HEK293 (cell line): ENCODE measurements around the gene TUBGCP6.
A peak's percentile ranks its signal among the peaks of the same experiment; 100 is the strongest.

Experiments
- CTCF ChIA-PET: fragments of 350-600 bp; formaldehyde crosslinking; extraction: SDS; loops from one replicate; lab custom pipeline; 2021; ENCODE audit warnings: antibody characterized with exemption; lab: Yijun Ruan, JAX
- POLR2A ChIA-PET: fragments of 300-600 bp; formaldehyde crosslinking; extraction: SDS; loops from one replicate; lab custom pipeline; 2020; ENCODE audit warnings: antibody characterized with exemption, inconsistent platforms; lab: Yijun Ruan, JAX
- H3K27ac ChIP-seq: fragments of 200-500 bp; sonication (Bioruptor generic); 2 replicates; pipeline ENCODE4 v1.5.1; 2014; ENCODE audit warnings: low read depth, low read length, control low read depth, inconsistent platforms; ENCODE audit errors: extremely low read depth
- H3K36me3 ChIP-seq, 2 experiments: fragments of 200-500 bp in 1 of 2; sonication (Bioruptor generic) in 1 of 2; 1 replicate in 1 of 2; 2 replicates in 1 of 2; pipeline ENCODE4 v1.5.1; 2014 to 2017; ENCODE audit warnings: inconsistent platforms in 2 of 2, low read length in 2 of 2; ENCODE audit not compliant: control insufficient read depth in 2 of 2, insufficient read depth in 1 of 2
- H3K4me1 ChIP-seq: fragments of 200-500 bp; sonication (Bioruptor generic); 2 replicates; pipeline ENCODE4 v1.5.1; 2014; ENCODE audit warnings: mild to moderate bottlenecking, low read length, inconsistent platforms; ENCODE audit not compliant: control insufficient read depth, insufficient read depth
- H3K4me3 ChIP-seq: 2 replicates; pipeline ENCODE4 v1.5.1; 2011; ENCODE audit warnings: low read depth, mild to moderate bottlenecking, control low read depth, low read length, moderate library complexity
- H3K9me3 ChIP-seq: fragments of 200-500 bp; sonication (Bioruptor generic); 2 replicates; pipeline ENCODE4 v1.5.1; 2014; ENCODE audit warnings: low read depth, low read length, inconsistent platforms; ENCODE audit not compliant: control insufficient read depth, insufficient read depth
- BCL11A ChIP-seq: fragments of 450-650 bp; formaldehyde crosslinking; IDR thresholded peaks from 2 replicates; pipeline ENCODE4 v1.5.1; 2016; ENCODE audit warnings: low read depth, missing biosample characterization, missing genetic modification characterization
- BCL11B ChIP-seq: fragments of 450-650 bp; formaldehyde crosslinking; IDR thresholded peaks from 2 replicates; pipeline ENCODE4 v1.5.1; 2016; ENCODE audit warnings: low read depth, missing biosample characterization, missing genetic modification characterization
- IKZF3 ChIP-seq: fragments of 450-650 bp; IDR thresholded peaks from 2 replicates; pipeline ENCODE4 v1.5.0; 2018; ENCODE audit warnings: missing biosample characterization, mild to moderate bottlenecking, missing genetic modification characterization, moderate library complexity
- RBAK ChIP-seq: fragments of 450-650 bp; formaldehyde crosslinking; IDR thresholded peaks from 2 replicates; pipeline ENCODE4 v1.5.1; 2016; ENCODE audit warnings: missing biosample characterization, missing genetic modification characterization
- SP7 ChIP-seq: fragments of 450-650 bp; formaldehyde crosslinking; IDR thresholded peaks from 2 replicates; pipeline ENCODE4 v1.5.1; 2016; ENCODE audit warnings: missing biosample characterization, missing genetic modification characterization
- ZBTB20 ChIP-seq: fragments of 450-650 bp; formaldehyde crosslinking; IDR thresholded peaks from 2 replicates; pipeline ENCODE4 v1.5.1; 2016; ENCODE audit warnings: missing biosample characterization, missing genetic modification characterization
- ZNF121 ChIP-seq: fragments of 450-650 bp; formaldehyde crosslinking; IDR thresholded peaks from 2 replicates; pipeline ENCODE4 v1.5.1; 2016; ENCODE audit warnings: missing biosample characterization, missing genetic modification characterization
- ZNF140 ChIP-seq: fragments of 450-650 bp; formaldehyde crosslinking; IDR thresholded peaks from 2 replicates; pipeline ENCODE4 v1.5.1; 2016; ENCODE audit warnings: missing biosample characterization, missing genetic modification characterization
- ZNF23 ChIP-seq: fragments of 450-650 bp; formaldehyde crosslinking; IDR thresholded peaks from 2 replicates; pipeline ENCODE4 v1.5.1; 2016; ENCODE audit warnings: missing biosample characterization, missing genetic modification characterization, borderline replicate concordance
- ZNF350 ChIP-seq: fragments of 450-650 bp; formaldehyde crosslinking; IDR thresholded peaks from 2 replicates; pipeline ENCODE4 v1.5.0; 2017; ENCODE audit warnings: missing biosample characterization, mild to moderate bottlenecking, missing genetic modification characterization
- ZNF513 ChIP-seq: fragments of 450-650 bp; IDR thresholded peaks from 2 replicates; pipeline ENCODE4 v1.5.1; 2018; ENCODE audit warnings: missing biosample characterization, missing genetic modification characterization
- ZNF544 ChIP-seq: fragments of 450-650 bp; formaldehyde crosslinking; IDR thresholded peaks from 2 replicates; pipeline ENCODE4 v1.5.0; 2017; ENCODE audit warnings: missing biosample characterization, missing genetic modification characterization
- ZNF600 ChIP-seq: fragments of 450-650 bp; formaldehyde crosslinking; IDR thresholded peaks from 2 replicates; pipeline ENCODE4 v1.5.1; 2016; ENCODE audit warnings: missing biosample characterization, missing genetic modification characterization
- ZNF677 ChIP-seq: fragments of 450-650 bp; IDR thresholded peaks from 2 replicates; pipeline ENCODE4 v1.5.0; 2018; ENCODE audit warnings: missing biosample characterization, mild to moderate bottlenecking, missing genetic modification characterization, moderate library complexity
- TF ChIP-seq, protein P1 (sequence below): fragments of 450-650 bp; formaldehyde crosslinking; IDR thresholded peaks from 2 replicates; pipeline ENCODE4 v1.5.0; 2017; ENCODE audit warnings: missing biosample characterization, missing genetic modification characterization, borderline replicate concordance
- TF ChIP-seq, protein P2 (sequence below): fragments of 450-650 bp; formaldehyde crosslinking; IDR thresholded peaks from 2 replicates; pipeline ENCODE4 v1.5.1; 2017; ENCODE audit warnings: missing biosample characterization, missing genetic modification characterization
- TF ChIP-seq, protein P3 (sequence below): sonication (generic); formaldehyde crosslinking; IDR thresholded peaks from 2 replicates; pipeline ENCODE4 v1.8.1; 2022; ENCODE audit warnings: mild to moderate bottlenecking, moderate library complexity, missing genetic modification reagents

Gene TUBGCP6

GRCh38 chr22:50253941-50254340, 9.1 kb upstream of the TUBGCP6 start (continued):
- TF ChIP-seq ZNF544 (tag by site-specific recombination): no peak
- no peak for TF ChIP-seq ZNF513 (tag by site-specific recombination)
- TF ChIP-seq ZBTB20 (tag by site-specific recombination): no peak
- no peak for TF ChIP-seq IKZF3 (tag by site-specific recombination)
- TF ChIP-seq ZNF350: no peak
- no peak for TF ChIP-seq ZNF677 (tag by site-specific recombination)
- no peak for TF ChIP-seq ZNF121 (tag by site-specific recombination)
- TF ChIP-seq RBAK (tag by site-specific recombination): no peak
- TF ChIP-seq ZNF600 (tag by site-specific recombination): 0 out of 2 replicates have a peak, but pooled peaks have one; percentile 38

GRCh38 chr22:50253046-50253915, 8.5 kb upstream of the TUBGCP6 start:
- CTCF ChIA-PET: interaction anchor here (0.5 to 2.6 kb wide), 15 partner anchors 11 to 309 kb away, joined by 3 to 17 read pairs (median 4); partner anchors contain the start of genes PLXNB2, SCO2 and SYCE3
- Histone ChIP-seq H3K9me3 (no peaks in the 10 kb centered on the region), H3K4me1 (peaks cover 9% of the 10 kb centered on the region), H3K4me3 (no peak overlapping the region)
- TF ChIP-seq ZNF23 (tag by site-specific recombination) (no peak), SP7 (tag by site-specific recombination) (no peak), BCL11B (tag by site-specific recombination) (peak; percentile 79), ZNF140 (no peak), BCL11A (peak; percentile 60)
- TF ChIP-seq, protein P1, sequence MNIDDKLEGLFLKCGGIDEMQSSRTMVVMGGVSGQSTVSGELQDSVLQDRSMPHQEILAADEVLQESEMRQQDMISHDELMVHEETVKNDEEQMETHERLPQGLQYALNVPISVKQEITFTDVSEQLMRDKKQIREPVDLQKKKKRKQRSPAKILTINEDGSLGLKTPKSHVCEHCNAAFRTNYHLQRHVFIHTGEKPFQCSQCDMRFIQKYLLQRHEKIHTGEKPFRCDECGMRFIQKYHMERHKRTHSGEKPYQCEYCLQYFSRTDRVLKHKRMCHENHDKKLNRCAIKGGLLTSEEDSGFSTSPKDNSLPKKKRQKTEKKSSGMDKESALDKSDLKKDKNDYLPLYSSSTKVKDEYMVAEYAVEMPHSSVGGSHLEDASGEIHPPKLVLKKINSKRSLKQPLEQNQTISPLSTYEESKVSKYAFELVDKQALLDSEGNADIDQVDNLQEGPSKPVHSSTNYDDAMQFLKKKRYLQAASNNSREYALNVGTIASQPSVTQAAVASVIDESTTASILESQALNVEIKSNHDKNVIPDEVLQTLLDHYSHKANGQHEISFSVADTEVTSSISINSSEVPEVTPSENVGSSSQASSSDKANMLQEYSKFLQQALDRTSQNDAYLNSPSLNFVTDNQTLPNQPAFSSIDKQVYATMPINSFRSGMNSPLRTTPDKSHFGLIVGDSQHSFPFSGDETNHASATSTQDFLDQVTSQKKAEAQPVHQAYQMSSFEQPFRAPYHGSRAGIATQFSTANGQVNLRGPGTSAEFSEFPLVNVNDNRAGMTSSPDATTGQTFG: no peak
- TF ChIP-seq, protein P2, sequence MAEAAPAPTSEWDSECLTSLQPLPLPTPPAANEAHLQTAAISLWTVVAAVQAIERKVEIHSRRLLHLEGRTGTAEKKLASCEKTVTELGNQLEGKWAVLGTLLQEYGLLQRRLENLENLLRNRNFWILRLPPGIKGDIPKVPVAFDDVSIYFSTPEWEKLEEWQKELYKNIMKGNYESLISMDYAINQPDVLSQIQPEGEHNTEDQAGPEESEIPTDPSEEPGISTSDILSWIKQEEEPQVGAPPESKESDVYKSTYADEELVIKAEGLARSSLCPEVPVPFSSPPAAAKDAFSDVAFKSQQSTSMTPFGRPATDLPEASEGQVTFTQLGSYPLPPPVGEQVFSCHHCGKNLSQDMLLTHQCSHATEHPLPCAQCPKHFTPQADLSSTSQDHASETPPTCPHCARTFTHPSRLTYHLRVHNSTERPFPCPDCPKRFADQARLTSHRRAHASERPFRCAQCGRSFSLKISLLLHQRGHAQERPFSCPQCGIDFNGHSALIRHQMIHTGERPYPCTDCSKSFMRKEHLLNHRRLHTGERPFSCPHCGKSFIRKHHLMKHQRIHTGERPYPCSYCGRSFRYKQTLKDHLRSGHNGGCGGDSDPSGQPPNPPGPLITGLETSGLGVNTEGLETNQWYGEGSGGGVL (tag by site-specific recombination): no peak
- TF ChIP-seq, protein P3, sequence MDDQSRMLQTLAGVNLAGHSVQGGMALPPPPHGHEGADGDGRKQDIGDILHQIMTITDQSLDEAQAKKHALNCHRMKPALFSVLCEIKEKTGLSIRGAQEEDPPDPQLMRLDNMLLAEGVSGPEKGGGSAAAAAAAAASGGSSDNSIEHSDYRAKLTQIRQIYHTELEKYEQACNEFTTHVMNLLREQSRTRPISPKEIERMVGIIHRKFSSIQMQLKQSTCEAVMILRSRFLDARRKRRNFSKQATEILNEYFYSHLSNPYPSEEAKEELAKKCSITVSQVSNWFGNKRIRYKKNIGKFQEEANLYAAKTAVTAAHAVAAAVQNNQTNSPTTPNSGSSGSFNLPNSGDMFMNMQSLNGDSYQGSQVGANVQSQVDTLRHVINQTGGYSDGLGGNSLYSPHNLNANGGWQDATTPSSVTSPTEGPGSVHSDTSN (CRISPR knock-in tag): no peak
- TF ChIP-seq, all 188 proteins: peak for 2
- POLR2A ChIA-PET: interaction anchor here (0.6 to 1.9 kb wide), 4 partner anchors 10 to 72 kb away, joined by 3 to 7 read pairs (median 6); no protein-coding TSS in a partner anchor
- Histone ChIP-seq H3K36me3 (peaks cover 0 to 80% of the 10 kb centered on the region in 2 experiments; a peak in 1 of 3 replicates), H3K27ac (no peak overlapping the region)
